Large intestine (tissue), 3 donors: Measurements from ENCODE around the gene TMEM130. TPM values are rescaled to one million over a fixed set of nuclear protein-coding genes. Genes with fewer than 3 reads are reported as not detected.

Experiments
- DNase-seq, 2 donors: peaks; one replicate each; pipeline versions ENCODE4 v3.0.0 to v3.0.0-alpha.2; 2013
- H3K27ac ChIP-seq: one replicate; pipeline ENCODE4 v1.5.1; 2013; ENCODE audit warnings: low read length
- H3K27me3 ChIP-seq: 2 replicates; pipeline ENCODE4 v1.6.1; 2013; ENCODE audit warnings: low read length; ENCODE audit not compliant: control insufficient read depth, insufficient read depth
- H3K36me3 ChIP-seq: 2 replicates; pipeline ENCODE4 v1.6.1; 2013; ENCODE audit warnings: low read length; ENCODE audit not compliant: control insufficient read depth, insufficient read depth
- H3K4me1 ChIP-seq: one replicate; pipeline ENCODE4 v1.6.1; 2013; ENCODE audit warnings: low read length; ENCODE audit not compliant: control insufficient read depth, insufficient read depth
- H3K4me3 ChIP-seq: one replicate; pipeline ENCODE4 v1.5.1; 2013; ENCODE audit warnings: low read length
- H3K9me3 ChIP-seq: one replicate; pipeline ENCODE4 v1.6.1; 2013; ENCODE audit warnings: mild to moderate bottlenecking, low read depth, low read length, moderate library complexity; ENCODE audit not compliant: control insufficient read depth
- WGBS: methylation state at CpG from one replicate; pipeline ENCODE4 v1.1.5; 2013; ENCODE audit warnings: low lambda C conversion rate; ENCODE audit not compliant: insufficient coverage; 5-methylcytosine and 5-hydroxymethylcytosine counted together
- polyA plus RNA-seq: library from polyadenylated mRNA; unstranded; fragments of 120-200 nt; gene quantifications from one replicate; pipeline ENCODE4 v1.2.1, GENCODE V29; 2013

TMEM130 gene
- polyA plus RNA-seq, 1 donor: 4.4 TPM

- Histone ChIP-seq H3K27ac (no peak overlapping the region), H3K4me1 (no peaks in the 10 kb centered on the region), H3K36me3 (no peaks in the 10 kb centered on the region), H3K4me3 (no peak overlapping the region), H3K9me3 (no peaks in the 10 kb centered on the region), H3K27me3 (no peaks in the 10 kb centered on the region)
- no peak for DNase-seq
- no CpG with 5 or more reads among the region's 8 CpGs for WGBS
Measured at GRCh38 chr7:98797150-98797549, 72.7 kb downstream of the TMEM130 start.

Other genes starting within 250 kb of the TMEM130 start
- 24.7 TPM for gene TRRAP, start 8.5 kb upstream of the TMEM130 start, polyA plus RNA-seq